GM21447 (cell line): Measurements from ENCODE around the gene SPANXN5.
"Not testable (repeated sequence)": the region's sequence is repeated elsewhere in the genome, so short reads cannot be mapped to it uniquely, and the experiment has no call there.

Source experiments
- ATAC-seq: cut with Tn5 transposase; IDR thresholded peaks from one replicate; pipeline ENCODE4 v1.9.1; 2021; ENCODE audit not compliant: unreplicated experiment

Gene SPANXN5

DNA sequence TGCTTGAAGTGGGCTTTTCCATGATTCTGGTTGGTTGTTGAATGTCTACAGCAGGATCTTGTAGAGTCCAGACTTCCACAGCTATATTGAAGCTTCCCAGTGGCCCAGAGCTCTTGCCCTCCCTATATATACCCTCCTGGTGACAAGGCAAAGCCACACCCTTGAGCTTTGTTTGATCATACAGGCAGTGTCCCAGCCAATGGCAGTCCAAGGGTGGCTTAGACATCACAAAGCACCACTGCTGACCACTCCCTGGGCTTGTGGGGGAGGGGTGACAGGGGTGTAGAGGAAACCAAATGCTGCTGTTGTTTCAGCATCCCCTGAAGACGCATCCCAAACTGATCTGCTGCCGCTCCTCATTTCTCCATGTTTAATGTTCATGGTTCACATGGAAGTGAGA is at the start of gene SPANXN5:
TSS of gene SPANXN5 (minus strand) at position 101 of the 400 bp plus-strand sequence. CDS start at position 22, 79 bp downstream.
- ATAC-seq = not testable (repeated sequence)

DNA sequence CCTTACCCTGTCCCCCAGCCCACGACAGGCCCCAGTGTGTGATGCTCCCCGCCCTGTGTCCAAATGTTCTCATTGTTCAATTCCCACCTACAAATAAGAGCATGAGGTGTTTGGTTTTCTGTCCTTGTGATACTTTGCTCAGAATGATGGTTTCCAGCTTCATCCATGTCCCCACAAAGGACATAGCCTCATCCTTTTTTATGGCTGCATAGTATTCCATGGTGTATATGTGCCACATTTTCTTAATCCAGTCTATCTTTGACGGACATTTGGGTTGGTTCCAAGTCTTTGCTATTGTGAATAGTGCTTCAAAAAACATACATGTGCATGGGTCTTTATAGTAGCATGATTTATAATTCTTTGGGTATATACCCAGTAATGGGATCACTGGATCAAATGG is 46.4 kb upstream of the SPANXN5 start:
- ATAC-seq = not testable (repeated sequence)

DNA sequence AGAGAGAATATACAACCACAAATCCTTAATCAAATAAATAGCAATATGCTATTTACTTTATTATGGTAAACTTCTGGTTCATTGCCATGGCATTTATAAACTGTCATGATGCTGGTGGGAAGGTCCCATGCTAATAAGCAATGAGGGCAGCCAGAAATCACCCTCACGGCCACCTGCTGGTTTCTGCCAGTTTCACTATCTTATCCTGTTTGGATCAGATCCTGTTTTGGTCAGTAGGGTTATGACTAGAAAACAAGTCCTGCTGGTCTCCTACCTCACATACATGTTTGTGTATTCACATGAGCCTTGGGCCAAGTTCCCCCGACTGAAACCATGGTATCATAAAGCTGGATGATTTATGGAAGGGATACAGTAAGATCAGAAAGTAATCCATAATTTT is 41.9 kb upstream of the SPANXN5 start:
- ATAC-seq = no peak

DNA sequence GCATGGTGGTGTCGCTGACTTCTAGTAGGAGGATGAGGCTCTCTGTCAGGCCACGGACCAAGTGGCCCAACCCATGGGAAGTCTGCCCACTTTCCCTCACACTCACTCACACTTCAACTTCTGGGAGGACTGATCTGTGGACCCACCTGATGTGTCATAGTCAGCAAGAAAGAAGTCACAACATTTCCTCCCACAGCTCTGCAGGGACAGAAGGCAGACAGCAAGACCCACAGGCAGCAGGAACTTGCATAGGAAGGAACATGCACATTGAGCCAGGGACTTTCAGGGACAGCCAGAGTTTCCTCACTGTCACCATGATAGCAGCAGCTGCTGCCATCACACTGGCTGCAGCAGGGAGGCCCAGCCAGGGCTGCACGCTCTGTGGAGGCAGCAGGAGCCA is 33.3 kb upstream of the SPANXN5 start:
- no peak for ATAC-seq

DNA sequence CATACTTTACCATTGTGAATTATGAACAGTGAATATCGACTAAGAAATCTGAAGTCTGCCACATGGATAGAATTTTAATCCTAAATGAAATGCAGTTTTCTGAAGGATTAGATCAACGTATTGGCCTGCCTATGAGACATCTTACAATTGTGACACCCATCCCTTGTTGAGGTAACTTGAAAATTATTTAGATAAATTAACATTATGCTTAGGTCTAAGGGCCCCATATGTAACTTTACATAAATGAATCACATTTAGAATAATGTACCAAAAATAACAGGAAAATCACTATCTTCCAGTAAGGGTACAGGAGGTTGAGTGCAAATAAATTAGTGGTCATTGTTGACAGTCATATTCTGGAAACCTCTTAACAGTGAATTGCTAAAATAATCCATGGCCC is 27.4 kb upstream of the SPANXN5 start:
- no peak for ATAC-seq

DNA sequence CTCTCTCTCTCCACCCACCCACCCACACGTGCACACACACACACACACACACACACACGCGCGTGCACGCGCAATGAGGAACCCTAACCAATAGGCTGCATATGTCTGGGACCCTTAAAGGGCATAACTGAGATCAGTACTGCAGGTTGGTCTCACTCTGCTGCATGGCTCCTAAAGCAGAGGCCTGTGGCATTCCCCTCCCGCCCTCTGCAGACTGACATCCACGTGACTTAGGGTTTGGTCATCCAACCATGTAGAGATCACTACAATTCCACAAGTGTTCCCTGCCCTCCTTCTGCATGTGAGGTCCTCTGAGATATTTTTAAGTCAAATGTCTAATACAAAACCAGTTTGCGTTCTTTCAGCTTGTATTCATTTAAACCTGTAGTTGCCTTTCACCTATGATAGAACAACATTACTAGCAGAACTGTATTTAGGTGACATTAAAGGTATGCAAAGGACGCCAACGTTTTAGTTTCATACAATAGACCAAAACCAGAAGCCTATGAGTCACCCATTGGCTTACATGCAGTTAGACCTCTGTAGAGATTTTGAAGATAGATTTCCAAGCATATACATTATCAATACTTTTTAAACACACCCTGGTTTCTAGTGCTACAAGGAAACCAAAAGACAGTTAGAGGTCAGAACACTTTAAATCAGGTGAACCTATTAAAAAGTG is 24.0 kb upstream of the SPANXN5 start:
- ATAC-seq = no peak

DNA sequence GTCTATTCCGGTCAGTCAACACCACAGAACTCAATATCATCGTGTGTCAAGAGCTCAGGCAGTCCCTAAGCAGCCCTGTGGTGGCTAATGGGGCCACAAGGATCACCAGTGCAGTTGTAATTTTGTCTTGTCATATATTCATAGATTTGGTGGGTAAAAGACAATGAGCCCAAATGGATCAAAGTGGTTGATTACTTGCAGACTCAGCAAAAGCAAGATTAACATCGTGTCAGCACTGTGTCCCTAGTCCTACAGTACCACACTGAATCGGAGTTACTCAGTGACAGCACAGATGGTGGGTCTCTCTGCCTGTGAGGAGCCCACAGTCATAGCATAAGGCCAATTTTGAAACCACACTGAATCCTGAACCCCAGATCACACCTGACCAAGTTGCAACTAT is 22.6 kb upstream of the SPANXN5 start:
- ATAC-seq = no peak

GRCh38 chrX:52811065-52811625 is 13.9 kb upstream of the SPANXN5 start, which contains the start of gene XAGE5:
TSS of gene XAGE5 (plus strand) at chrX:52811287. CDS start at chrX:52812567, 1,280 bp downstream.
- no peak for ATAC-seq

- not testable (repeated sequence) for ATAC-seq
These were observed 7.6 kb upstream of the SPANXN5 start for GRCh38 chrX:52804876-52805275.

- not testable (repeated sequence) for ATAC-seq
These were observed 23.7 kb downstream of the SPANXN5 start for GRCh38 chrX:52773504-52773903.

DNA sequence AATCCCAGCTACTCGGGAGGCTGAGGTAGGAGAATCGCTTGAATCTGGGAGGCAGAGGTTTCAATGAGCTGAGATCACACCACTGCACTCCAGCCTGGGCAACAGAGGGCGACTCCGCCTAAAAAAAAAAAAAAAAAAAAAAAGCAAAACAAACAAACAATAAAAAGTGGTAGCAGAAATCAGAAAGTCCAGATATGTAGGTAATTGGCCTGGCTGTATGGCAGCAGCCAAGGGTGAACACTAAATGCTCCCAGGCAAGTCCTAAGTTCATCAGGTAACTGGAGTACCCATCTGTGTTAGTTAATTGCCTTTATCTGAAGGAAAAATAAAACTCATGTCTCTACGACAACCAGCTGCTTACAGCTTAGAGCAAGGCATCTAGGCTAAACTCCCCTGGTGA is 31.2 kb downstream of the SPANXN5 start:
- not testable (repeated sequence) for ATAC-seq

DNA sequence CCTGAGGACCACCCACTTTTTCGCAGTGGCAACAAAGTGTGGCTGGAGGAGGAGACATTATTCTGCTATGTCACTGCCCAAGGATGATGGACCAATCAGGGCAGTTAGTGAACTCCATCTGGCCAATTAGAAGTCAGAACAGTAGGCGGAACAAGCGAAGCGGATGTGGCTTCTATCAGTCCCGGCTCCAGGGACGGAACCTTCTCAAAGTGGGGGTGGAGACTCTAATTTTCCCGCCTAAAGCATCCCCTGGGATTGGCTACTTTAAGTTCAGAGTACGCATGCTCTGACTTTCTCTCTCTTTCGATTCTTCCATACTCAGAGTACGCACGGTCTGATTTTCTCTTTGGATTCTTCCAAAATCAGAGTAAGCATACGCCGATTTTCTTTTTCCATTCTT is 46.3 kb downstream of the SPANXN5 start, which contains the start of gene SSX2B:
TSS of gene SSX2B (plus strand) at position 301 of the 400 bp plus-strand sequence. CDS start 1,429 bp downstream, outside the sequence.
- not testable (repeated sequence) for ATAC-seq
